ENCODE data around the gene AIPL1. TPM values are rescaled to one million over a fixed set of nuclear protein-coding genes. Genes with fewer than 3 reads are reported as not detected.
A peak's percentile ranks its signal among the peaks of the same experiment; 100 is the strongest.

AIPL1 gene
- total RNA-seq, 1 experiment from 2014 or later: not detected

- peak overlapping the region; percentile 71; the same call in 1 of the 2 replicates for H3K27ac ChIP-seq (ENCODE audit: low read length)
- peak overlapping the region; percentile 60 to 78 for H3K4me3 ChIP-seq (ENCODE audit: low read depth in 2 of 2, low read length in 2 of 2)
- DNase-seq (ENCODE audit: low read depth, low spot score) (no peak), ATAC-seq (no peak)
- no peaks in the 10 kb centered on the region for H3K9me3 ChIP-seq (ENCODE audit: control insufficient read depth, insufficient read depth, low read depth, low read length)
- no peaks in the 10 kb centered on the region for H3K36me3 ChIP-seq (ENCODE audit: control insufficient read depth, insufficient read depth, low read length)
- intact Hi-C loops (cut with micrococcal nuclease; ENCODE audit: unreplicated experiment) (no loop called here), in situ Hi-C loops (cut with HindIII; ENCODE audit: low pct_unique_long_range_greater_than_20kb, low sequenced_read_pairs) (no loop called here)
- peaks cover 7% of the 10 kb centered on the region for H3K4me1 ChIP-seq (ENCODE audit: control insufficient read depth, insufficient read depth, low read length)
- TF ChIP-seq TCF7L2 (IDR thresholded peaks at IDR 0.05; ENCODE audit: low read depth, low read length) (no peak), REST (IDR thresholded peaks at IDR 0.05; ENCODE audit: insufficient read depth in 1 of 2, low read depth in 2 of 2, low read length in 1 of 2) (no peak), POLR2AphosphoS5 (IDR thresholded peaks at IDR 0.05; ENCODE audit: low read depth, low read length) (no peak), SIN3A (IDR thresholded peaks at IDR 0.05; ENCODE audit: borderline replicate concordance, insufficient read depth, low read depth, low read length) (no peak)
- CTCF ChIA-PET: interaction anchor here (0.6 kb wide), 1 partner anchor 1047 kb away, joined by 4 read pairs; no protein-coding TSS in a partner anchor
- BruUV-seq (replicated peaks): TSS peak; percentile 82
- POLR2A ChIA-PET: interaction anchor here (0.6 kb wide), 1 partner anchor 694 kb away, joined by 3 read pairs; no protein-coding TSS in a partner anchor
- H3K27me3 ChIP-seq (ENCODE audit: control insufficient read depth, insufficient read depth, low read length): no peaks in the 10 kb centered on the region
Observed at GRCh38 chr17:6444571-6445335, 9.8 kb upstream of the AIPL1 start.

- no TSS peak for BruUV-seq (replicated peaks)
- in situ Hi-C loops (cut with HindIII; ENCODE audit: low pct_unique_long_range_greater_than_20kb, low sequenced_read_pairs) (no loop called here), intact Hi-C loops (cut with micrococcal nuclease; ENCODE audit: unreplicated experiment) (no loop called here)
- peaks cover 7% of the 10 kb centered on the region for H3K4me1 ChIP-seq (ENCODE audit: control insufficient read depth, insufficient read depth, low read length)
- H3K4me3 ChIP-seq (ENCODE audit: low read depth in 2 of 2, low read length in 2 of 2): peak within 1 kb of the TSS; percentile 60 to 78
- TF ChIP-seq TCF7L2 (IDR thresholded peaks at IDR 0.05; ENCODE audit: low read depth, low read length) (0 out of 2 replicates have a peak, but pooled peaks have one; percentile 50), SIN3A (IDR thresholded peaks at IDR 0.05; ENCODE audit: borderline replicate concordance, insufficient read depth, low read depth, low read length) (peak; percentile 74; the same call in 1 of the 2 replicates), REST (IDR thresholded peaks at IDR 0.05; ENCODE audit: insufficient read depth in 1 of 2, low read depth in 2 of 2, low read length in 1 of 2) (no peak), CTCF (IDR thresholded peaks at IDR 0.05) (no peak), POLR2AphosphoS5 (IDR thresholded peaks at IDR 0.05; ENCODE audit: low read depth, low read length) (peak; percentile 80)
- no peaks in the 10 kb centered on the region for H3K36me3 ChIP-seq (ENCODE audit: control insufficient read depth, insufficient read depth, low read length)
- ChIA-PET CTCF (interaction anchor here (0.6 kb wide), 1 partner anchor 1046 kb away, joined by 4 read pairs; no protein-coding TSS in a partner anchor), POLR2A (interaction anchor here (0.6 kb wide), 3 partner anchors 16 to 133 kb away, joined by 9 to 12 read pairs (median 10); no protein-coding TSS in a partner anchor)
- DNase-seq (ENCODE audit: low read depth, low spot score) (peak; percentile 71), ATAC-seq (peak; percentile 97)
- peak within 1 kb of the TSS; percentile 98 for H3K27ac ChIP-seq (ENCODE audit: low read length)
- H3K27me3 ChIP-seq (ENCODE audit: control insufficient read depth, insufficient read depth, low read length): no peaks in the 10 kb centered on the region
- H3K9me3 ChIP-seq (ENCODE audit: control insufficient read depth, insufficient read depth, low read depth, low read length): no peaks in the 10 kb centered on the region
Observed at GRCh38 chr17:6443692-6444570, 9.0 kb upstream of the AIPL1 start, which contains the start of gene PIMREG. PIMREG (plus strand) TSS chr17:6444455; CDS start chr17:6445111, 656 bp downstream.
